NOMO-1 treated with dmso at 0.1 percent for 144 hours (cell line): Measurements from ENCODE around the gene FNDC11.
"Not testable (repeated sequence)": the region's sequence is repeated elsewhere in the genome, so short reads cannot be mapped to it uniquely, and the experiment has no call there.

Experiments used
- DNase-seq: peaks from one replicate; lab custom pipeline; 2025; ENCODE audit not compliant: unreplicated experiment; lab: John Stamatoyannopoulos, UW

Gene FNDC11

GRCh38 chr20:63596423-63596822 is 42.5 kb downstream of the FNDC11 start:
- no peak for DNase-seq

- no peak for DNase-seq
Measured at GRCh38 chr20:63597651-63598478, 43.9 kb downstream of the FNDC11 start.

GRCh38 chr20:63598479-63599395 is 44.8 kb downstream of the FNDC11 start:
- DNase-seq, result no peak

GRCh38 chr20:63599396-63600050 is 45.6 kb downstream of the FNDC11 start:
- no peak for DNase-seq

GRCh38 chr20:63601679-63602078 is 47.7 kb downstream of the FNDC11 start:
- DNase-seq, result not testable (repeated sequence)

- DNase-seq, result no peak
Measured at GRCh38 chr20:63602321-63602720, 48.4 kb downstream of the FNDC11 start.
